Kidney tubule cell (primary cell): ENCODE measurements around the gene TTC16.
"Not testable (repeated sequence)": the region's sequence is repeated elsewhere in the genome, so short reads cannot be mapped to it uniquely, and the experiment has no call there.

Source experiments
- DNase-seq: peaks from one replicate; pipeline ENCODE4 v3.0.0-alpha.2; 2018; ENCODE audit warnings: low spot score

TTC16 gene

GRCh38 chr9:127741831-127742434 is 26.1 kb downstream of the TTC16 start:
- DNase-seq = peak; percentile 43

DNA sequence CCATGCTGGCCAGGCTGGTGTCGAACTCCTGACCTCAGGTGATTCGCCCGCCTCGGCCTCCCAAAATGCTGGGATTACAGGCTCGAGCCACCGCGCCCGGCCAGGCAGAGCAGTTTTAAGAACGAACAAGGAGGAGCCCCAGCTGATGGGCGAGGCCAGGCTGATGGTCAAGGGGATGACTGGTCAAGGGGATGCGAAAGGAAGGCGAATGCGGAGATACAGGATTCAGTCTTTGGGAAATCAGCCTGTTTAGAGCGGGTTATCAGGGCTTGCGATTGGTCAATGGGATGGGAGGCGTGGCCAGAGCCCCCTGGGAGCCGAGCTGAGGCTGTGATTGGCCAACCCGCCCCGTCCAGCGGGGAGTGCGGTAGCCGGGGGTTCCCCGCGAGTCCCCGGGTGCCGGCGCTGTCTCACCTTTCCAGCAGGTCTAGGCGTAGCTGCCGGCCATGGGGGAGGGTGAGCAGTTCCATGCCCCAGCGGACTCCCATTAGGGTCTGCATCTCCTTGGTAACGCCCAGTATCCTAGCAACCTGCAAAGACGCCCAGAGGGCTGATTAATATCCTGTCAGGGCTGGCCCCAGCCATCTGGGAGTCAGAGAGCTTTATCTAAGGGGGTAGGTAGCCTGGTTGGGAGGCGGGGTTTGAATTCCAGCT is 26.7 kb downstream of the TTC16 start:
- DNase-seq = peak; percentile 78

DNA sequence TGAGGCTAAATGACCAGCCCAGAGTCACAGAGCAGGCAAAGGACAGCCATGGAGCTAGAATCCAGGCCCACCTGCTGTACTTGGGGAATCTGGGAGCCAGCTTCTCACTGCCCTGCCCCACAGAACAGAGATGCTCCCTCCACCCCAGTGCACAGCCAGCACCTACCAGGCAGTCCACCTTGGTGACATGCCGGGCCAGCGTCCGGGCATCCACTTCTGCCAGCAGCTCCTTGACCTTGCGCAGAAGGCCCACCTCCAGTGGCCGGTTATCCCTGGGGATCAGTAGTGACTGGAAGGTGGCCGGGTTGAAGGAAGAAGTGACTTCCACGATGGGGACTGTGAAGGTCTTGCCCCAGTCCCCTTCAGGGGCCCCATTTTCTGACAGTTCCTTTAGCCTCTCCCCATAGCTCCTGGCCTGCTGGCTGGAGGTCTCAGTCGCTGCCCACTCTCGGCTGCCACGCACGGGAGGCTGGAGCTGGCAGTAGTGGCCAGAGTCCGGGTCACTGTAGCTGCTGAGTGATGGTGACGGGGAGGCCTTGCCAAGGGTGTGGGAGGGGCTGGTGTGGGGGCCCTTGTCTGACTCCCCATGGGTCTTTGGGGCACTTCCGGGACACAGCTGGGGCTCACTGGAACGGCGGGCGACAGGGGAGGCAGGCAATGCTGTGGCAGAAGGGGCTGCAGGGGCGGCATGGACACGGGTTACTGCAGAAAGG is 28.7 kb downstream of the TTC16 start:
- no peak for DNase-seq

- no peak for DNase-seq
Measured at GRCh38 chr9:127746959-127747569, 31.2 kb downstream of the TTC16 start.

DNA sequence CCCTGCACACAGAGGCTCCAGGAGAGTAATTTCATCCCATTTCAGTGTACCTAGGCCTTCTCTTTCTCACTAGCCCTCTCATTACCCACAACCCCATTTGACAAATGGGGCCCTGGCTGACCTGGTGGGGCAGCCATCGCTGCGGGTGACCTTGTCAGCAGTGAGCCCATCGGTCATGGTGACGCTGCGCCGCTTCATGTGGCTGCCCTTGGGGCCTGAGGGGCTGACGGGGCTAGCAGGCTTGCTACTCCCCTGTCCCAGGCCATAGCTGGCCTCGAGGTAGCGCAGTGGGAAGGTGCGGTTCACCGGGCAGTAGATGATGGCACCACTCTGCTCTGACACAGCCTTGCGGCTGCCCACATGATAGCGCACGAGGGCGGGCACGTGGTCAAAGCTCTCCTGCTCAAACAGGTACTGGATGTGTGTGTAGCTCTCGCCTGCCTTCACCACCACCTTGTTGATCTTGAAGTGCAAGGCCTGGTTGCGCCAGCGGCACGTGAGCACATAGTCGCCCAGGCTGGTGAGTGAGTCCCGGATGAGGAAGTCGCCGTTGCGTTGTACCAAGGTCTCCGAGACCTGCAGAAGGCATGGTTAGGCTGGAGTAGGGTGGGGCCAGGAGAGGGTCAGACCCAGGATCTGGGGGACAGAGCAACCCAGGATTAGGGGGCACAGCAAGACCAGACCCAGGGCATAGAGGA is 33.4 kb downstream of the TTC16 start:
- DNase-seq = no peak

GRCh38 chr9:127751269-127752054 is 35.6 kb downstream of the TTC16 start:
- no peak for DNase-seq

DNA sequence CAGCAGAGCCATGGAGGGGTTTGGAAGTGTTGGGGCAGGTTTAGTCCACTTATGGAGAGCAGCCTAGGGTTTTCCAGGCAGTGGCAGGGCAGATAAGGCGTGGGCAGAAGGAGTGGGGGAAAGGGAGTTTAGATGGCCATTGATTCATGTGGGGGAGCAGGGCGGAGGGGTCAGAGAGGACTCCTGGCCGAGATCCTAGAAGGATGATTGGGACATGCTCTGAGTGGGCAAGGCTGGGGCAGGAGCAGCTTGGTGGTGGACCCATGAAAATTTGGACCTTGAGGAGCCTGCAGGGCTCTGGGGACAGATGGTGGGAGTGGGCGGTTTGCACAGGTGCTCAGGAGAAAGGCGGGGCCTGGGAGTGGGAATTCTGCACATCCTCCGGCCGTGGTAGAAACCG is 37.3 kb downstream of the TTC16 start:
- DNase-seq = no peak

GRCh38 chr9:127753622-127754021 is 37.7 kb downstream of the TTC16 start:
- no peak for DNase-seq

DNA sequence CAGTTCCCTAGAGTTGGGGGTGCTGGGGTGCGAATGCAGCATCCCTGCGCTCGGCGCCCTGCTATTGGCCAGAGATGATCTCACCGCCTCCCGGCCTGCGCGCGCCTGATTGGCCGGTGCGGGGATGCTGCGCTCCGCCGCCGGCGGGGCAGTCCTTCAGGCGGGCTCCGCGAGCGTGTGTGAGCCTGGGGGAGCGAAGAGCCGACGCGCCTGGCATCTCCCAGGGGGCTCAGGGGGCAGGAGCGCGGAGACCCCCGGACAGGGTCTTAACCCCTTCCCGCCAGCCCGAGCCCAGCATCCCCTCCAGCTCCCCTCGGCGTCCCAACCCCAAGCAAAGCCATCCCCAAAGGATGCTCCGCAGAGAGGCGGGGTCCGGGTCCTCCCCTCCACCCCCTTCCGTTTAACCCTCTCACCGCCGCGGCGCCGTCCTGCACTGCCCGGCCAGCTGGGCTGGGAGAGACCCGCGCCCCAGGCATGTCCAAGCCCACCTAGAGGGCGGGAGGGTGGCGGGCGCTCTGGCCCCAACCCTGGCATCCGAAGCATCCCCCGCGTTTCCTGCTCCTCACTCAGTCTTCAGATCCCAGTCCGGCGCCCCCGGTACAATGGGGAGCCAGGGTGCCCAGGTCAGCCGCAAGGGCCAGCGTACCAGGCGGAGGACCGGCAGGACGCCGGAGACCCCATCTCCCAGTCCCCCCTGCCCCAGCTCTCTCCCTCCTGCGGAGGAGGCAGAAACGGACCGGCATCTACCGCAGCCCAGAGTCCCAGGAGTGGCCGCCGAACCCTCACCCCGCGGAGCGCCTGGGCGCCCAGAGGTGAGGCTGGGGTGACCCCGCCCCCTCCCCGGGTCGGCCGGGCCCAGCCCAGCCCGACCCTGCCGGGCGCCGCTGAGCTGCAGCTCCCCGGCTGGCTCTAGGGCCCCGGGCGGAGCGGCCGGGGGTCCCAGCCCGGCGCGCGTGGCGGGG is 38.5 kb downstream of the TTC16 start:
- no peak for DNase-seq

DNA sequence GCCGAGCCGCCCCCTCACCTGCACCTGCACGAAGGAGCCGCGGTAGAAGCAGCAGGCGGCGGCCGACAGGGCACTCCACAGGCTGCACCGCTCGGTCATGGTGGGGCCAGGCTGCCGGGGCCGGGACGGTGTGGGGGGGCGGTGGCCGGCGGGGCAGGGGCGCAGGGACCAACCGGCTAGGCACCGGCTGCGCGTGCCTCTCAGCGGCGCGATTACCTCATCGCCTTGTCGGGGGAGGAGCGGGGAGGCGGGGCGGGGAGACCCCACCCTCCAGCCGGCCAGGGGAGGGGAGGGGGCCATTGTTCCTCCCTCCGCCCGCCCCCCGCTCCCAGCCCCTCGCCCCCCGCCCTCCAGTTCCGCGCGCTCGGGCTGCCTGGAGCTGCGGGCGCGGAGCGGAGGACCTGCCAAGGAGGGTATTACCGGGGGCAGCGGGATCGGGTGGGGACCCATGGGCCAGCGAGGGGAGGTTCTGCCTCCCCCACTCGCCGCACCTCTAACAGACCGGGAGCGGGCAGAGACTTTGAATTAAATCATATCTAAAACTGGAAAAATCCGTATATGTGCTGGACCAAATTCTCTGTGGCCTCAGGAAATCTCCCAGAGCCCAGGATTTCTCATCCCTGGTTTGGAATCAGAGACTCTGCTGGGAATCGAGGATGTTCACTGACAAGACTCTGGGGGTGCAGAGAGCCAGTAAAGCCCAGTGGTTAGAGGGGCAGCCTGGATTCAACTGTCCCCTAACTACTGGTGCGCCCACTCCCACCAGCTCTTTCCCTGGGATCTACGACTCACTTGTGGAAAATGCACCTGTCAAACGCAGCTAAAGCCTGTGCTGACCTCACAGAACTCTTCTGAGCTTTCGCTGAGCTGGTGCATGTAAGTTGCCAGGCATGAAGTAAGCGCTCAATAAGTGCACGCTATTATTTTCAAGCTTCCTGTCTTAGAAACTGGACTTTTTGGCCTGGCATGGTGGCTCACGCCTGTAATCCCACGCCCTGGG is 39.5 kb downstream of the TTC16 start:
- DNase-seq = no peak

GRCh38 chr9:127756233-127756632 is 40.4 kb downstream of the TTC16 start:
- no peak for DNase-seq

DNA sequence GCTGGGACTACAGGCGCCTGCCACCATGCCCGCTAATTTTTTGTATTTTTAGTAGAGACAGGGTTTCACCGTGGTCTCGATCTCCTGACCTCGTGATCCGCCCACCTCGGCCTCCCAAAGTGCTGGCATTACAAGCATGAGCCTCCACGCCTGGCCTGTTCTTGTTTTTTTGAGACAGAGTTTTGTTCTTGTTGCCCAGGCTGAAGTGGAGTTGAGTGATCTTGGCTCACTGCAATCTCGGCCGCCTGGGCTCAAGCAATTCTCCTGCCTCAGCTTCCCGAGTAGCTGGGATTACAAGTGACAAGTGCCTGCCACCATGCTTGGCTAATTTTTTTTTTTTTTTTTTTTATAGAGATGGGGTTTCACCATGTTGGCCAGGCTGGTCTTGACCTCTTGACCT is 40.9 kb downstream of the TTC16 start:
- not testable (repeated sequence) for DNase-seq

DNA sequence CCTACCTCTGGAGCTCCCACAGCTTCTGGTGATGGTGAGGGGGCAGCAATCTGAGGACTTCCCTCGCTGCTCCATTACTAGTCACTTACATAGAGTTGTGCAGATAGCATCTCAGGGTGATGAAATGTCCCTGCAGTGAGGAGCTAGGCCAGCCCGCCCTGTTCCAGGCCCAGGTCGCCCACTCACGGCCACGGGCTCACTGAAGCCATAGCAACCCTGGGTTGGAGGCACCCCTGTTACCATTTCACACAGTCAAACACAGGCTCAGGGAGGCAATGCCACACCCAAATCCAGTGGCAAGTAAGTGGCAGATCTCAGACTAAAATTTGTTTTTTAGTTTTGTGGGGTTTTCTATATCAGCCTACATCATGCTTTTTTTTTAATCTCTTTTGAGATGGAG is 43.0 kb downstream of the TTC16 start:
- DNase-seq = no peak

GRCh38 chr9:127761061-127761460 is 45.2 kb downstream of the TTC16 start:
- no peak for DNase-seq

DNA sequence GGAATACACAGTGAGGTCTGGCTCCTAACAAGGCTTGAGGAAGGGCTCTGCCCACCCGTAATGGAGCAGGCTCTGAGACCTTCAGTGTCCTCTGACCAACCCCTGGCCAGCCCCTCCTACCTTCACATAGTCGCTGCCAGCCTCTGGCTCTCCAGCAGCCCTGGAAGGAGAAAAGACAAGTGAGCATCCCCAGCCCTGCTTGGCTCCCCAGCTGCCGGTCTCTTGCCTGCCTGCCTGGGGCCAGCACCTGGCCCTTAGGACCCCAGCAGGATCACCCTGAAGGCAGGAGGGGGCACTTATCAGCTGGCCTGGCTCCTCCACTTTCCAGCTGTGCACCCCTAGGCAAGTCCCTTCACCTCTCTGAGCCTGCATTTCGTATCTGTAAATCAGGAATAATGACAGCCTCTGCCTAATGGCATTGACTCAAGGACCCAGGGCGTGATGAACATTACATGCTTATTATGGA is 45.6 kb downstream of the TTC16 start:
- DNase-seq = no peak

GRCh38 chr9:127762111-127762676 is 46.3 kb downstream of the TTC16 start:
- no peak for DNase-seq

GRCh38 chr9:127763918-127764384 is 48.1 kb downstream of the TTC16 start:
- DNase-seq = no peak

- no peak for DNase-seq
Measured at GRCh38 chr9:127765418-127765817, 49.5 kb downstream of the TTC16 start.

DNA sequence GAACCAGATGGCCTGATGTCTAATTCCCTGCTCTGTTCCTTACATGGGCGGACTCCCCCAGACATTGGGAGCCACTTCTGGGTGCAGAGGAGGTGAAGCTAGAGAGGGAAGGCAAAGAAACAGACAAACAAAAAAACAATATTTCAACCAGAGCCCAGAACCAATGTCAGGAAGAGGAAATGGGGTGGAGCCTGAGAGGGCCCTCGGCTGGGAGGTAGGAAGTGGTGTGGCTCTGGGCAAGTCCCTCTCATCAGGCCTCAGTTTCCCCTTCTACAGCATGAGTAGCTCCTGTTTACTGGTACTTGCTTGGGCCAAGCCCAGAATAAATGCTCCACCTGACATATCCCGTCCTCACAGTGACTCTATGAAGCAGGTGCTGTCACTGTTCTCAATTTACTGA is 51.5 kb downstream of the TTC16 start:
- no peak for DNase-seq
